A549 treated with Hydrocortisone at 1 μM for 4 hours (cell line): ENCODE results near the gene ROPN1. TPM values are rescaled to one million over a fixed set of nuclear protein-coding genes. Genes with fewer than 3 reads are reported as not detected.

Experiments
- total RNA-seq: library from RNA; stranded (reverse); fragments of 200-300 nt; extraction: Qiagen RNA extraction; gene quantifications from 5 replicates; pipeline ENCODE4 v1.2.3, GENCODE V29; 2022

ROPN1 gene
- not detected in 5 replicates for total RNA-seq

GRCh38 chr3:123991730-123992588, at the start of gene ROPN1:
TSS of gene ROPN1 (minus strand) at chr3:123992124. CDS start at chr3:123980481, 11,643 bp downstream.

GRCh38 chr3:124033360-124034015, 41.6 kb upstream of the ROPN1 start, which contains the start of gene KALRN:
TSS of gene KALRN (plus strand) at chr3:124033369.

GRCh38 chr3:123960781-123961507, 31.0 kb downstream of the ROPN1 start, which contains the start of gene CCDC14:
TSS of gene CCDC14 (minus strand) at chr3:123961229. CDS start at chr3:123961173, 56 bp downstream.

Other genes starting within 250 kb of the ROPN1 start
- 13.0 to 23.4 TPM (median 13.8 TPM) in 5 replicates for gene MYLK, start 107.8 kb downstream of the ROPN1 start, total RNA-seq
- 15.9 to 20.5 TPM (median 19.1 TPM) in 5 replicates for gene CCDC14, start 30.9 kb downstream of the ROPN1 start, total RNA-seq
- 1.2 to 2.4 TPM (median 1.7 TPM) in 5 replicates for gene KALRN, start 41.2 kb upstream of the ROPN1 start, total RNA-seq